Activated naive CD4-positive, alpha-beta T cell treated with anti-CD3 and anti-CD28 coated beads for 36 hours (primary cell): ENCODE data around the gene OTOS. TPM values are rescaled to one million over a fixed set of nuclear protein-coding genes. Genes with fewer than 3 reads are reported as not detected.

Source experiments
- CTCF ChIA-PET: fragments of 350-600 bp; sonication (Branson Sonifier 250); formaldehyde crosslinking; loops from one replicate; lab custom pipeline; 2021; ENCODE audit warnings: antibody characterized with exemption; lab: Charles Lee
- DNase-seq: peaks from one replicate; pipeline ENCODE4 v3.0.0-alpha.2; 2020
- H3K27ac Mint-ChIP-seq: one replicate; pipeline ENCODE4 v1.8.0; 2021; ENCODE audit warnings: mild to moderate bottlenecking, mixed read lengths
- H3K27me3 Mint-ChIP-seq: one replicate; pipeline ENCODE4 v1.8.0; 2021; ENCODE audit warnings: low read depth, mixed read lengths
- H3K36me3 Mint-ChIP-seq: one replicate; pipeline ENCODE4 v1.8.0; 2021; ENCODE audit warnings: low read depth, mixed read lengths
- H3K4me1 Mint-ChIP-seq: one replicate; pipeline ENCODE4 v1.8.0; 2021; ENCODE audit warnings: low read depth, mixed read lengths
- H3K4me3 Mint-ChIP-seq: one replicate; pipeline ENCODE4 v1.8.0; 2021; ENCODE audit warnings: mild to moderate bottlenecking, moderate library complexity, mixed read lengths
- H3K9me3 Mint-ChIP-seq: one replicate; pipeline ENCODE4 v1.8.0; 2021; ENCODE audit warnings: mixed read lengths
- intact Hi-C: fragments of 100-400 bp; cut with micrococcal nuclease; formaldehyde crosslinking; loops from one replicate; pipeline ENCODE4 v1.15.1; 2023
- total RNA-seq, 2 experiments: library from RNA; stranded (reverse); gene quantifications; one replicate each; pipeline ENCODE4 v1.2.3, GENCODE V29; 2021

Gene OTOS
- total RNA-seq, 2 experiments from 2014 or later: not detected

DNA sequence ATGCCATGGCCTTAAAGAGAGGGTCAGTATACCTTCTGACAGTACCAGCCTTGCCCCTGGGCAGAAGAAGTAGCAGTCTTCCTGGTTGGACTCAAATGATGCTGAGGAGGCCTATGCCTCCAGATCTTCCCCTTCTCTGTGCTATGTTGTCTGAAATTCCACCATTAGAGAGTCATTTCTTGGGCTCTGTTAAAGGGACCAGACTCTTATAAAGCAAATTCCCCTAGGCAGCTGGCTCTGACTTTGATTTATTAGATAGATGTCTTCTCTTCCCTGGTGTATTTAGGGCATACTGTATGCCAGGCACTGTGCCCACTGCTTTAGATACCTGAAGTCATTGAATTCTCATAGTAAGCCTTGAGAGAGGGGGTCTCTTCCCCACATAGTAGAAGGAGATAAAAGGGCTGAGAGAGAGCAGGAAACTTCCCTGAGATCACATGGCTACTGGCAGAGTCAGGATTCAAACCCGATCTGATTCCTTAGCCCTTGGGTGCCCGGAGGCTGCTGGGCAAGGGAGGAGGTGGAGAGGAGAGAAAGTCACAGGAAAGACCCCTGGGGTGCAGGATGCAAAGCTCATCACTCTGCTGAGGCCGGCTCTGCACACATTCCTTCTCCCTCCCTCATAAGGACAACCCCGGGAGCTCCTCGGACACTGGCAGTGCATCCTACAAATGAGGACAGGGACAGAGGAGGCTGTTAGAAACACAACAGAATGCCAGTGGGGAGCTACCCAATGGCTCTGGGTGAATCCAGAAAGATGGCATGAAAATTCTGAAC lies 27.4 kb downstream of the OTOS start:
- CTCF ChIA-PET: no interaction called here
- H3K27ac Mint-ChIP-seq: no peak overlapping the region

DNA sequence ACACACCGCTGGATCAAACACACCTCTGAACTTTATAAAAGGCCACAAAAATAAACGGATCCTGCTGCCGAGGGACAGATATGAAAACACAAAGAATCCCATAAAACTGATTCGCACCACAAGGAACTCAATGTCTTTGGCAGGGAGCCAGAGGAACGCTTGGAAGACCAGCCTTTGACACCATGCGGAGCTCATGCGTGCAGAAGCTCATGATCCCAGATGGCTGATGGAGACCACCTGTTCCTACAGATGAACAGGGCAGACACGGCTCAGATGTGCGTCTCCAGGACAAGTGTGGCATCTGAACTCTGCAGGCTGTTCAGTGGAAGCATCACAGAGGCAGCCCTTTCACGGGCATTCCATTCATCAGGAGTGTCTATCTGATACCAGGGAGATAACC lies 29.2 kb downstream of the OTOS start:
- no peaks in the 10 kb centered on the region for H3K36me3 Mint-ChIP-seq
- peaks cover 26% of the 10 kb centered on the region for H3K27me3 Mint-ChIP-seq
- H3K27ac Mint-ChIP-seq: no peak overlapping the region
- no peak for DNase-seq
- CTCF ChIA-PET: no interaction called here
- no peaks in the 10 kb centered on the region for H3K4me1 Mint-ChIP-seq
- no peaks in the 10 kb centered on the region for H3K9me3 Mint-ChIP-seq
- no peak overlapping the region for H3K4me3 Mint-ChIP-seq
- intact Hi-C loops: no loop called here

More for the DNA sequence above, 27.4 kb downstream of the OTOS start:
- no peak overlapping the region for H3K4me3 Mint-ChIP-seq
- intact Hi-C loops: no loop called here
- no peaks in the 10 kb centered on the region for H3K4me1 Mint-ChIP-seq
- H3K36me3 Mint-ChIP-seq: no peaks in the 10 kb centered on the region
- no peak for DNase-seq
- H3K27me3 Mint-ChIP-seq: peaks cover 23% of the 10 kb centered on the region
- H3K9me3 Mint-ChIP-seq: no peaks in the 10 kb centered on the region

- Mint-ChIP-seq H3K9me3 (no peaks in the 10 kb centered on the region), H3K27ac (no peak overlapping the region), H3K36me3 (no peaks in the 10 kb centered on the region), H3K4me1 (no peaks in the 10 kb centered on the region), H3K4me3 (no peak overlapping the region), H3K27me3 (peaks cover 20% of the 10 kb centered on the region)
- no peak for DNase-seq
- intact Hi-C loops: no loop called here
- CTCF ChIA-PET: no interaction called here
These were observed 31.1 kb downstream of the OTOS start for GRCh38 chr2:240109386-240109785.

DNA sequence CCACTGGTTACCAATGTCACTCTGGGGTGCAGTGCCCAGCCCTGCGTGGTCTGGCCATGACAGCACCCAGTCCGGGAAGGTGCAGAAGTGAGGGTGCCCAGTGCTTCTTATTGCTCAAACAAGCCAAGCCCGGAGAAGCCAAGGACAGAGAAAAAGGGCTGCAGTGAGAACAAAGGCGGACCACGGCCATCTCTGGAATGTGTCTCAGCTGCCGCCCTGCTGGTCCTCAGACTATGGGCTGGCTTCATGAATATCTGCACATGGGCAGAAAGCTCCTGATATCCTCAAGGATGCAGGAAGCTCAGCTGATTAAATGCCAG lies 33.0 kb downstream of the OTOS start:
- intact Hi-C loops: no loop called here
- DNase-seq: no peak
- H3K9me3 Mint-ChIP-seq: no peaks in the 10 kb centered on the region
- H3K36me3 Mint-ChIP-seq: no peaks in the 10 kb centered on the region
- H3K27me3 Mint-ChIP-seq: peaks cover 27% of the 10 kb centered on the region
- H3K4me1 Mint-ChIP-seq: no peaks in the 10 kb centered on the region
- no peak overlapping the region for H3K4me3 Mint-ChIP-seq
- no peak overlapping the region for H3K27ac Mint-ChIP-seq
- CTCF ChIA-PET: no interaction called here

- H3K27ac Mint-ChIP-seq: no peak overlapping the region
- no peak for DNase-seq
- H3K4me3 Mint-ChIP-seq: no peak overlapping the region
- H3K27me3 Mint-ChIP-seq: peaks cover 24% of the 10 kb centered on the region
- no peaks in the 10 kb centered on the region for H3K36me3 Mint-ChIP-seq
- CTCF ChIA-PET: no interaction called here
- intact Hi-C loops: no loop called here
- H3K4me1 Mint-ChIP-seq: no peaks in the 10 kb centered on the region
- no peaks in the 10 kb centered on the region for H3K9me3 Mint-ChIP-seq
These were observed 33.5 kb downstream of the OTOS start for GRCh38 chr2:240106765-240107476.

DNA sequence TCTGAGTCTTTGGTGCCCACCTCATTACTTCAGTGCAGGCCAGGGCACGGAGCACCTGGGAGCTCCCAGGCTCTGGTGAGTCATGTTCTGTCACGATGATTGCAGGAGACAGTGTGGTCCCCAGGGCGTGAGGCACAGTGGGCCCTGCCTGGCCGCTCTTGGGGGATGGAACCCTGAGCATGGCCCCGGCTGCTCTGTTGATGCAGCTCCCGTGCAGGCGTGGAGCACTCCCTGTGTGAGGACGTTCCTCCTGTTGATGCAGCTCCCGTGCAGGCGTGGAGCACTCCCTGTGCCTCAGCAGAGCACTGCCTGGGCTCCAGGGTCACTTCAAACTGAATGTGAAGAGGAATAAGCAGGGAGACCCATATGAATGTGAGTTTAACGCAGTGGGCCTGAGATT lies 34.5 kb downstream of the OTOS start:
- DNase-seq: no peak
- H3K36me3 Mint-ChIP-seq: no peaks in the 10 kb centered on the region
- no peak overlapping the region for H3K4me3 Mint-ChIP-seq
- CTCF ChIA-PET: no interaction called here
- peaks cover 27% of the 10 kb centered on the region for H3K27me3 Mint-ChIP-seq
- intact Hi-C loops: no loop called here
- no peaks in the 10 kb centered on the region for H3K4me1 Mint-ChIP-seq
- H3K27ac Mint-ChIP-seq: no peak overlapping the region
- no peaks in the 10 kb centered on the region for H3K9me3 Mint-ChIP-seq

DNA sequence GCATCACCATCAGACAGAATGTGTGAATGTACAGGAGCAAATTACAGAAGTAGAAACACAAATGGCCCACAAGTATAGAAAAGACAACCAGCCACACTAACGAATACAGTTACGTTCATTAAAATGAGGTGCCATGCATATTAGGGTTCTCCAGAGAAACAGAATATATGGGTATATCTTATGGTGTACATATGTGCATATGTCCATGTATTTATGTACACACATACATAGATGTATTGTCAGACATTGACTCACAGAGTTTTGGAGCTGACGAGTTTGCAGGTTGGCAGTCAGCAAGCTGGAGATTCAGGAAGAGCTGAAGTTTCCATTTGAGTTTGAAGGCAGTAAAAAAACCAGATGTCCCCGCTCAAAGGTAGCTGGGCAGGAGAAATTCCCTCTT lies 37.3 kb downstream of the OTOS start:
- Mint-ChIP-seq H3K4me1 (no peaks in the 10 kb centered on the region), H3K4me3 (no peak overlapping the region), H3K36me3 (peaks cover 3% of the 10 kb centered on the region), H3K27me3 (peaks cover 37% of the 10 kb centered on the region), H3K9me3 (no peaks in the 10 kb centered on the region), H3K27ac (no peak overlapping the region)
- CTCF ChIA-PET: no interaction called here
- intact Hi-C loops: no loop called here
- DNase-seq: no peak

DNA sequence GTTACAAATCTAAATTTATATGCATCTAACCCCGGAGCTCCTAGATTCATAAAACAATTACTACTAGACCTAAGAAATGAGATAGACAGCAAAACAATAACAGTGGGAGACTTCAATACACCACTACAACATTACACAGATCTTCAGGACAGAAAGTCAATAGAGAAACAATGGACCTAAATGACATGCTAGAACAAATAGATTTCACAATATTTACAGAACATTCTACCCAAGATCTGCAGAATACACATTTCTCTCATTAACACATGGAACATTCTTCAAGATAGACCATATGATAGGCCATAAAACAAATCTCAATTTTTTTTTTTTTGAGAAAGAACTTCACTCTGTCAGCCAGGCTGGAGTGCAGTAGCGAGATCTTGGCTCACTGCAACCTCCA lies 42.1 kb downstream of the OTOS start:
- intact Hi-C loops: no loop called here
- Mint-ChIP-seq H3K4me3 (no peak overlapping the region), H3K9me3 (peaks cover 3% of the 10 kb centered on the region), H3K27me3 (peaks cover 67% of the 10 kb centered on the region), H3K27ac (no peak overlapping the region), H3K36me3 (peaks cover 3% of the 10 kb centered on the region), H3K4me1 (no peaks in the 10 kb centered on the region)
- DNase-seq: no peak
- CTCF ChIA-PET: interaction anchor here (1.0 kb wide), 1 partner anchor 37 kb away, joined by 3 read pairs; no protein-coding TSS in a partner anchor

DNA sequence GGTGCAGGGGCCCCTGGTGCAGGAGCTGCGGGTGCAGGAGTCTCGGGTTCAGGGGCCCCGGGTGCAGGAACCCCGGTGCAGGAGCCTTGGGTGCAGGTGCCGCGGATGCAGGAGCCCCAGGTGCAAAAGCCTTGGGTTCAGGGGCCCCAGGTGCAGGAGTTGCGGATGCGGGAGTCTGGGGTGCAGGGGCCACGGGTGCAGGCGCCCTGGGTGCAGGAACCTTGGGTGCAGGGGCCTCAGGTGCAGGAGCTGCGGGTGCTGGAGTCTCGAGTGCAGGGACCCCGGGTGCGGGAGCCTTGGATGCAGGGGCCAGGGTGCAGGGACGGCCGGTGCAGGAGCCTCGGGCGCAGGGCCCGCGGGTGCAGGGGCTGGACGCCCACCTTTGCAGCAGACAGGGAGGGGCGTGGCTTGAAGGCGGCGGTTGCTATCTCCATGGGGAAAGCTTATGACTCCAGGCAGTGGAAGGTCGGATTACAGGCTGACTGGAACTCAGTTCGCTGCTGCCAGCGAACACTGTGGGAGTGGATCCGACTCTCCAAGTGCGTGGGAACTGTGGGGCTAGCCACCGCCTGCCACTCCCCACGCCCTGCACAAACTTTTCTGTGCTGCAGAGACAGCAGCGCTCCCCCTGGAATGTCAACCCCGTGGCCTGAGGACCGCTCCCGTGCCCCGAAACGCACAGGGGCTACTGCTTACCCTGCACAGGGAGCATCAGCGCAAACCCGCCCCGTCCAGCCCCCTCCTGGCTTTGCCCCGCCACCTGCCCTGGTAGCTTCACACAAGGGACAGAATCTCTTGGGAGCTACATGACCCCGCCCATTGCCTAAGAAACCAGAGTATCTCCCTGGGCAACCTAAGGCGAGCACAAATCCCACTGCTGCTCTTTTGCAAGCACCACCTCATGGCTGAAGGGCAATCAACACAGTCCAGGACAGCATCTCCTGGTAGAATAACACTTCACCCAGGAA lies 44.6 kb downstream of the OTOS start:
- Mint-ChIP-seq H3K27ac (no peak overlapping the region), H3K4me3 (no peak overlapping the region), H3K27me3 (peaks cover 72% of the 10 kb centered on the region), H3K36me3 (peaks cover 3% of the 10 kb centered on the region), H3K9me3 (peaks cover 3% of the 10 kb centered on the region), H3K4me1 (no peaks in the 10 kb centered on the region)
- no peak for DNase-seq
- CTCF ChIA-PET: no interaction called here
- intact Hi-C loops: no loop called here

- Mint-ChIP-seq H3K27me3 (peaks cover 32% of the 10 kb centered on the region), H3K4me3 (no peak overlapping the region), H3K27ac (no peak overlapping the region), H3K9me3 (peaks cover 14% of the 10 kb centered on the region), H3K36me3 (no peaks in the 10 kb centered on the region), H3K4me1 (no peaks in the 10 kb centered on the region)
- CTCF ChIA-PET: no interaction called here
- intact Hi-C loops: no loop called here
- DNase-seq: no peak
These were observed 51.2 kb downstream of the OTOS start for GRCh38 chr2:240089306-240089705.
